GM18498 (cell line): Measurements from ENCODE around the gene AMPH.
"Not testable (repeated sequence)": the region's sequence is repeated elsewhere in the genome, so short reads cannot be mapped to it uniquely, and the experiment has no call there.

Experiments
- ATAC-seq: cut with Tn5 transposase; IDR thresholded peaks from one replicate; pipeline ENCODE4 v1.9.1; 2021; ENCODE audit warnings: mild to moderate bottlenecking, moderate library complexity; ENCODE audit not compliant: unreplicated experiment

Gene AMPH

GRCh38 chr7:38629651-38630510 lies 1.3 kb downstream of the AMPH start:
- ATAC-seq, result no peak

GRCh38 chr7:38628630-38629385 lies 2.4 kb downstream of the AMPH start:
- no peak for ATAC-seq

DNA sequence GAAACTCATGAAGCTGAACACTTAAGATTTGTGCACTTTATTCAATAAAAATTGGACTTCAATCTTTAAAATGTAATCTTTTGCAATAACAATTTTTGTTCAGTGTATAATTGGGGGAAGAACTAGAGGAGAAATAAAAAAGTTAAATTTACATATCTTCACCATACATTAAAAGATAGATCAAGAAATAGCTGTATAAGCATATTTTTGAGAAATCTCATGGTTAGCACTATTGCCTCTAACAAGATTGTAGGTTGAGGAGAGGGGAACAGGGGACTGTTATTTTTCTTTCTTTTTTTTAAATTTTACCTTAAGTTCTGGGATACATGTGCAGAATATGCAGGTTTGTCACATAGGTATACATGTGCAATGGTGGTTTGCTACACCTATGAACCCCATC lies 5.3 kb downstream of the AMPH start:
- no peak for ATAC-seq

DNA sequence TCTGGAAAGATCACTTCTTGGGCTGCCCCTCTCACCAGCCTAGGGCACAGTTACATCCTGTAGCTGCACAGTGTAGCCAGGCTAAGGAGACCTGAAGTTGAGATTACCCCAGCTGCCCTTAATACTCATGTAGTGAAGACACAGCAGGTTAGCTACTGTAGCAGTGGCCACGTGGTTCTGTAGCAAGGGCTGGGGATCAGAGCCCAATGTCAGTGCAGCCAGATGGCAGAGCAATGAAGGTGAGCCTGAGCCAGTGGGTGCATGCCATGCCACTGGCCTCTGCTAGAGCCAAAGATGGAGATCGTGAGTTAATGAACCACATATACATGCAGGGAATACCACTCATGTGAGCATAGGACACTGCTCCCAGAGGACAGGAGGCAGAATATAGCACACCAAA lies 15.5 kb downstream of the AMPH start:
- no peak for ATAC-seq

DNA sequence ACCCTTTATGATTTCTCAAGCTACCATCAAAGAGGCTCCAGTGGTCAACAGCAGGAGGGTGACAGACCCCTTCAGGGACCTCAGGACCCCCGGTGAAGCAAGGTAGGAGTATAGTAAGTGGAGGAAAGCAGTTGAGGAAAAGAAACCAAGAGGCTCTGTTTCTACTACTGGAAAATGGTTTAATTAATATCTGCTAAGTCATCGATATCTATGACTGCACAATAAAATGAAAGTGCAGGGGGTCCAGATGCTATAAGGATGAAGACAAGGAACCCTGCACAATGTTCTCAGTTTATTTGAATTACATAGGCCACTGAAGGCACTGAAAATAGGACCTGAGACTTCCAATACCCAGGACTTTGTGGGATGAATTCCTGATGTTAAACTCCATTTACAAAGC lies 23.7 kb downstream of the AMPH start:
- no peak for ATAC-seq

DNA sequence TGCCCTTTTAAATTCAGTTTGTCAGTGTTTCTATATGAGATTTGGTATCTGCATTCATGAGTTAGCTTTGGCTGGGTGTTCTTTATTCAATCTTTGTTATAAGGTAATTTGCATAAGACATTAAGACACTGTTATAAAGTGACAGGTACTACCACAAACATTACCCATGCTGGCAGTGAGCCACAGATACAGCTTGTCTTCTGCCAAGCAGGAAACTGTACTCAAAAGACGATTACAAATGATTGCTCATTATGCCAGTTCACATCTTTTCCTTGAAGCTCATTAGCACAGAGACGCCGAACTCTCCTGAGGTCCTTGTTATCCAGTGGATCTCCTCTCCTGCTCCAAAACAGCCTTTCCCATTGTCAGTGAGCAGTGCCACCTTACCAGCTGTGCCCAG lies 30.4 kb downstream of the AMPH start:
- ATAC-seq, result no peak

- no peak for ATAC-seq
Observed at GRCh38 chr7:38594949-38595348, 36.2 kb downstream of the AMPH start.

GRCh38 chr7:38592737-38593288 lies 38.4 kb downstream of the AMPH start:
- ATAC-seq, result no peak

DNA sequence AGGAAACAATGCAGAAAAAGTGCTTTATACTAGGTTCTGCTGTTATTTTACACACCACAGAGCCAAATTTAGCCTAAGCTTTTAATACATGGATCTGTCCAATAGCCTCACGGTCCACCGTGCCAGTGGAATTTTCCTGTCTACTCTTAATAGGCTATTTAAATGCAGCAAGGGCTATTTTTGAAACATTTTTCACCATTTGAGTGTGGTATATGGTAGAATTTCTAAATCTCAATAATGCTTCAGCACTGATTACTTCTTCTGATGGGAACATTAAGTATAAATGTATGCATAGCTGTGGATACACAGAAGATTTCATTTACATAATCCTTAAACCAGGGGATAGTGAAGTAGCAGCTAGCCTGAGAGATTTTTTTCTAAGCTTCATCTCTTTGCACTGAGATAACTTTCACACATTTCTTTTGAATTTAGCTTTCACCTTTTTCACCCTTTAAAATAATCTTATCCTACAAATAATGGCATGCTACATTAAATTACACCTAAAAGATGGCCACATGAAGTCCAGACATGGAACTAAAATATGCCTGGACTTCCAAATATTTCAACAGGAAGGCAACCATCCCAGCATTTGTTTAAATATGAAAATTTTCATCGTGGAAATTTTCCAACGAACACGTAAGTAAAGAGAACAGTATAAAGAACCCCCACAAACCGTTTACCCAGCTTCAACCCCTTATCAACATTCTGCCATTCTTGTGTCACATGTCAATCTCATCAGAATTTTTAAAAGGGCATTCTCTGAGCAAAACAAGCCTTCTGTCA lies 45.4 kb downstream of the AMPH start:
- ATAC-seq, result no peak

DNA sequence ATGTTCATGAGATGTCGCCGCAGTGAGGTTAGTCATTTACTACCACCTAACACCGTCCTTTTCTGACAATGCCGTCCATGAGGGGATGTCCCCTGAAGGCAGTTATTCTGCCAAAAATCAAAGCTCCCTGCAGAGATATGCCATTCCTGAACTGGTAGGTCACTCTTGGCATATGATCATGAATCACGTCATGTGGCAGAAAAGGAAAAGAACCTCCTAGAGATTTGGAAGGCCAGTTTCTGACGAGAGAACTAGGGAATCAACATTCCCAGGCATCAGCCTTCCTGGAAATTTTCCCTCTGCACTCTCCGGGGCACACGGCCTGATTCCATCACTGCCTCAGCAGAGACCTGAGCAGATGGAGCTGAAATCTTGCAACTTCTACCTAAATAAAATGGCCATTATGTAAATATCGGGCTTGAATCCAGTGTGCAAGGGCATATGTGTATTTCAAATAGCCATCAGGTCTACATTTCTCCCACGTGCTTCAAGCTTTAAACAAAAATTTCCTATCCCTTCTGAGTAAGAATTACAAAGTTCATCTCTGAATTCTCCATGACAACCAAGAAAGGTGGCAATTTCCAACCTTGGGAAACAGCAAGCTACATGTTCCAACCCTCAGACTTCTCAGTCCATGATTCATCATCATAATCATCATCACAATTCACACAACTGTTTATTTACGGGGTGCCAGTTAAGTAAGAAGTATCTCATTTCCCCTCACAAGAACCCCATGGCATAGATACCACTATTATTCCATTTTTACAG lies 46.5 kb downstream of the AMPH start:
- ATAC-seq, result no peak

DNA sequence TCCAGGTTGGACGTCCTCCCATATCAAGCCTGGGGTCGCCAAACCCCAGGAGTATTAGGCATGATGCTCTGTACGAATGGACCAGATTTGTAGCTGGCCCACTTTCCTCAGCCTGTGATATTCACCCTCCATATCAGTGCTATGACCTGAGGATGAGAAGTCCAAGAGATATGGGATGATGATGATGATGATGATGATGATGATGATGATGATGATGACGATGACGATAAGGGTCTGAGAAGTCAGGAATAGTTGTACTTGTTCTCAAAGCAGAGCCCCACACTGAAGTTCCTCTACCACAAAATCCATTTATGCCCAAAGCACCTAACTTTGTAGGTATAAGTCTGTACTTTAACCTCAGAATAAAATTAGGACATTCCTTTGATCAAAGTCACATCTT lies 50.7 kb downstream of the AMPH start:
- no peak for ATAC-seq

DNA sequence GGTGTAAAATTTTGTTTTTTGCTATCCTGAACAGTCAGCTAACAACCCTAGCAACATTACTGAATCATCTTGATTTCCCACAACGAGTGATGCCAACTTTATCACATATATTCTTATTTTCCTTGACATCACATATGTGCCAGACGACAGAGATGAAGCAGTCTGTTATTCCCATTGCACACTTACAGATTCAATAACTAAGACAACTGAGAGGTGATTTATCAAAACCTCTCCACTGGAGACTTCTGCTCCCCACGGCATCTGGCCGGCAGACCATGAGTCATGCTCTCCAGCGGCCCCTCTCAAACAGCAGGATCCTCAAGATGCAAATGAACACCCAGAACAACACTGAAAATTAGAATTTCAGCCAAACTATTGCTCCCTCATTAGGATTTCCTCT lies 57.1 kb downstream of the AMPH start:
- ATAC-seq, result no peak

DNA sequence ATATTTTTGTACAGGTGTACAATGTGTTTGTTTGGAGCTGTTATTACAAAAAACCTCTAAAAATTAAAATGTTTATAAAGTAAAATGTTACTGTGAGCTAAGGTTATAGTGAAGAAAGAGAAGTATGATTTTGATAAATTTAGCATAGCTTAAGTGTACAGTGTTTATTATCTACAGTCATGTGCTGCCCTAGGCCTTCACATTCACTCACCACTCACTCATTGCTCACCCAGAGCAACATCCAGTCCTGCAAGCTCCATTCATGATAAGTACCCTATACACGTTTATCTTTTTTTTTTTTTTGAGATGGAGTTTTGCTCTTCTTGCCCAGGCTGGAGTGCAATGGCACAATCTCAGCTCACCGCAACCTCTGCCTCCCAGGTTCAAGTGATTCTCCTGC lies 59.6 kb downstream of the AMPH start:
- ATAC-seq, result not testable (repeated sequence)

- ATAC-seq, result no peak
Observed at GRCh38 chr7:38568497-38568896, 62.7 kb downstream of the AMPH start.

GRCh38 chr7:38565289-38565688 lies 65.9 kb downstream of the AMPH start:
- no peak for ATAC-seq

GRCh38 chr7:38563741-38564140 lies 67.4 kb downstream of the AMPH start:
- no peak for ATAC-seq

GRCh38 chr7:38561166-38561565 lies 70.0 kb downstream of the AMPH start:
- no peak for ATAC-seq

DNA sequence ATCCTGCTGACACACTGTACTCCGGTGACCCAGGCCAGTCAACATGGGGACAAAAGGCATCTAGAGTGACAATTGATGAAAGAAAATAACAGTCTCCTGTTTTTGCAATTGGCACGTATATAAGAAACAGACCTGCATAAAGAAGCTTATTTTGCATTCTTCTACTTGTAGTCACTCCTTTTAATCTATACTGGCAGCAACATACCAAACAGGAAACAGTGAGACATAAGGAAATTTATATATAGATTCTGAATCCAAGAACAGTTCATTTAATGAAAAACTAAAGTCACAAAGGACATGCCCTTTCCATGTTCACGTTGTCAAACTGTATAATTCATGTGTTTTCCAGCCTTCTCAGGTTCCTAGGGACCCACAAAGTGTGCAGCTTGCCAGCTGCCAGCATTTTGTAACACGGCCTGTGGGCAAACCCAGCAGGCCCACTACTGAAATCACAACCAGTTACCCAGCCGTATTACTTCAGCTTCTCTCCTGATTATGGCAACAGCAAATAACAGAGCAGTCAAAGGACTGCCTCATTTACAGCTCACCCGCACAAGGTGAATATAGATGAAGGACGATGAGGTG lies 72.3 kb downstream of the AMPH start:
- ATAC-seq, result no peak

DNA sequence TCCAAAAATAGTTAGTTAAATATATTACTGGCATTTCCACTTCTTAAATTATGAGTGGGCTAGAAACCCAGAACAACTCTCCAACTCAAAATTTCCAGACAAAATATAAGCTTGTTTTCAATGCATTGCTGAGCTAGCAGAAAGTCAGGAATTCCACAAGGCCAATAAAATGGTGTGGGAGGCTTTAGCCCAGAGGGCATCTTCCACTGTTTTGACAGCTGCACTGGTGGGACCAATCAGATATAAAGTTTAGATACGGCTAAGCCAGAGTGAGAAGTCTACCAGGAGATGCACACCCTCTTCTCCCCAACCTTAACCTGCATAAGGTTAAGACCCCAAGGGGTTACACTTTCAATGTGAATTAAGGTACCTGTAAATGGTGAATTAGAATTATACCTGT lies 76.6 kb downstream of the AMPH start:
- ATAC-seq, result no peak

DNA sequence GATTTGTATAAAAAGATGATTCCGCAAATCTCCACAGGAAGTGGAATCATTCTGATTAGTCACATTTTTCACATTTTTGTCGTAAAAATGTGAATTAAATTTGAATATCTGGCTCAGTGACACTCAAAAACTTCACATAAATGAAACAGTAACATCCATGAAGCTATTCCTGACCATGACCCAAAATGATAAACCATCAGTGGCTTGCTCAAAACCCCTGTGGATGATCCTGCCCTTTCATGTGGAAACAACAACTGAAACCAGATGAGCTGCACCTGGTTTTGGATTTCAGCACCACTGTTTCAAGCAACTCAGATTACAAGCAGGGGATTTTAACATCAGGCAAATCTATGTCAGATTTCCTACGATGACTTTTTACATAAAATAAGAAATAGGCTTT lies 80.3 kb downstream of the AMPH start:
- ATAC-seq, result no peak
